Retinal pigment epithelial cell (primary cell): ENCODE results near the gene KLF11.

Source experiments
- DNase-seq: peaks from one replicate; pipeline ENCODE4 v3.0.0-alpha.2; 2010; ENCODE audit warnings: low read depth
- H3K4me3 ChIP-seq: 2 replicates; pipeline ENCODE4 v1.5.1; 2011; ENCODE audit warnings: mild to moderate bottlenecking, low read length, control low read depth, moderate library complexity
- TF ChIP-seq, protein P1 (sequence below): conservative IDR thresholded peaks from 2 replicates; pipeline ENCODE4 v1.5.1; 2011; ENCODE audit warnings: low read depth, low read length, control low read depth, inconsistent platforms

The KLF11 gene

DNA sequence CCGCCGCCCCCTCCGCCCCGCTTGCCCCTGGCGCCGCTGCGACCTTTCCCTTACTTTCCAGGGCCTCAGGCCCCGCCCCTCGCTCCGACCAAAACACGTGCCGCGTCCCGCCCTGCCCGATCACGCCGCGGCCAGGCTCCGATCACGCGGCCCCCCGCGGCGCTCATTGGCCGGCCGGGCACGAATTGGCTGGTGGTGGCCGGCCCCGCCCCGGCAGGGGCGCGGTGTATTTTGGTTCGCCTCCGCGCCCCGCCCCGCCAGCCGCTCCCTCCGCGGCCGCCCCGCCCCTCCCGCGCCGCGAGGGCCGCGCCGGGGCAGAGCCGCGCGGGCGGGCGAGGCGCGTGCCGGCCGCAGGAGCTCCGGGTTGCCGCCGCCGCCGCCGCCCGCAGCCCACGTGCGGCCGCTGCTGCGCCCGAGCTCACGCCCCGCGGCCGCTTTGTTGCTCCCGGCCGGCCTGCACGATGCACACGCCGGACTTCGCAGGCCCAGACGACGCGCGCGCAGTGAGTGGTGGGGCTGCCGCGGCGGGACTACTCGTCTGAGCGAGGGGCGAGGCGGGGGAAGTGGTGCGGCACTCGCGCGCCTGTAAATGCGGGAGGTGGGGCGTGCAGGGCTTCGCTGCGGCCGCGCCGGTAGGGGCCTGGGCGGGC is at the start of gene KLF11:
Gene KLF11 (plus strand): TSS at position 295 of the 650 bp plus-strand sequence. CDS start 167 bp downstream, at position 462.
- peak; percentile 51 for DNase-seq
- peak within 1 kb of the TSS; percentile 44 for H3K4me3 ChIP-seq
- TF ChIP-seq, protein P1, sequence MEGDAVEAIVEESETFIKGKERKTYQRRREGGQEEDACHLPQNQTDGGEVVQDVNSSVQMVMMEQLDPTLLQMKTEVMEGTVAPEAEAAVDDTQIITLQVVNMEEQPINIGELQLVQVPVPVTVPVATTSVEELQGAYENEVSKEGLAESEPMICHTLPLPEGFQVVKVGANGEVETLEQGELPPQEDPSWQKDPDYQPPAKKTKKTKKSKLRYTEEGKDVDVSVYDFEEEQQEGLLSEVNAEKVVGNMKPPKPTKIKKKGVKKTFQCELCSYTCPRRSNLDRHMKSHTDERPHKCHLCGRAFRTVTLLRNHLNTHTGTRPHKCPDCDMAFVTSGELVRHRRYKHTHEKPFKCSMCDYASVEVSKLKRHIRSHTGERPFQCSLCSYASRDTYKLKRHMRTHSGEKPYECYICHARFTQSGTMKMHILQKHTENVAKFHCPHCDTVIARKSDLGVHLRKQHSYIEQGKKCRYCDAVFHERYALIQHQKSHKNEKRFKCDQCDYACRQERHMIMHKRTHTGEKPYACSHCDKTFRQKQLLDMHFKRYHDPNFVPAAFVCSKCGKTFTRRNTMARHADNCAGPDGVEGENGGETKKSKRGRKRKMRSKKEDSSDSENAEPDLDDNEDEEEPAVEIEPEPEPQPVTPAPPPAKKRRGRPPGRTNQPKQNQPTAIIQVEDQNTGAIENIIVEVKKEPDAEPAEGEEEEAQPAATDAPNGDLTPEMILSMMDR, result no peak

DNA sequence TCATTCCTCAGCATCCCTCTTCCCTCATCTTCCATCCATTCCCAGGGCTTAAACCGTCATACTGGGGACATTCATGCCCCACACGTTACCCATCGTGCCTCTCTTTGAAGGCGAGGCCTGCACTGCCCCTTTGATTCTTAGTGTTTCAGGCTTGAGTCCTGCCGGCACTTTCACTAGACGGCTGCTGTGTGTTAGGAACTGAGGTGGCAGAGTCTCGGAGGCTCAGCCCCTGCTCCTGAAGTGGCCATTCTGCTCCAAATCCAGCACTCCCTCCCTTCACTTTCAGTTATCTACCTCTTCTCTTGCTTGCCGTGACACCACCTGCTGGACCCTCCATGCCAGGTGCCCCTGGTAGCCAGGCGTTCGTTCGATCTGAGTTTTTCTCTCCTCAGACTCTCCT is 48.9 kb upstream of the KLF11 start:
- TF ChIP-seq, protein P1, result no peak
- DNase-seq, result no peak

DNA sequence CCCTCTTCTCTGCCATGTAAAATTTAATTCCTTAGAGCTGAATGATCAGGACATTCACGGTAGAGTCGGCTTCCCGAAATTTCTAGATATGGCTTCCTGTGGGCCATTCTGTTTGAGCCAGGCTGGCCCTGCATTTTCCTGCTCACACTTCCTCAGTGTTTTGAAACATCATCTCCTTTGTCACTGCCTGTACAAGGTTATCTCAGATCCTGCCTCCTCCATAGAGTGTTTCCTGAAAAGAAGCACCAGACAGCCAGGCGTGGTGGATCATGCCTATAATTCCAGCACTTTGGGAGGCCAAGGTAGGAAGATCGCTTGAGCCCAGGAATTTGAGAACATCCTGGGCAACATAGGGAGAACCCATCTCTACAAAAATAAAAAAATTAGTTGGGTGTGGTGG is 48.3 kb upstream of the KLF11 start:
- DNase-seq, result no peak
- TF ChIP-seq, protein P1, result no peak
- H3K4me3 ChIP-seq, result no peak overlapping the region

More for the DNA sequence above, 48.9 kb upstream of the KLF11 start:
- no peak overlapping the region for H3K4me3 ChIP-seq

DNA sequence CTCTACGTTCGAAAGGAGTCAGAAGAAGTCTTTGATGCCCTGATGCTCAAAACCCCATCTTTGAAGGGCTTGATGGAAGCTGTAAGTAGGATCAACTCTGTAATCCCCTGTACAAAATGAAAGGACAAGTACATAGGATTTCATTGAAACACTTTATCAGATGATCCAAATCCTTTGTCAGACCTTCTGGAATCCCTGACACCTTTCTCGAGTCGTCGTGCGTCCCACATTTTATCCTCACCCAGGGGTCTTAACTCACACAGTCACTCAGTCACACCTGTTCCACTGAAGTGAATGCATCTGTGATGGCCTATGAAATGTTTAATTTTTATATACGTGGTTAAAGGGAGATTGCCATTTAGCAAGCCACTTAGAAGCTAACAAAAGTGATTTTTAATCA is 47.0 kb upstream of the KLF11 start:
- TF ChIP-seq, protein P1, result no peak
- DNase-seq, result no peak
- no peak overlapping the region for H3K4me3 ChIP-seq

DNA sequence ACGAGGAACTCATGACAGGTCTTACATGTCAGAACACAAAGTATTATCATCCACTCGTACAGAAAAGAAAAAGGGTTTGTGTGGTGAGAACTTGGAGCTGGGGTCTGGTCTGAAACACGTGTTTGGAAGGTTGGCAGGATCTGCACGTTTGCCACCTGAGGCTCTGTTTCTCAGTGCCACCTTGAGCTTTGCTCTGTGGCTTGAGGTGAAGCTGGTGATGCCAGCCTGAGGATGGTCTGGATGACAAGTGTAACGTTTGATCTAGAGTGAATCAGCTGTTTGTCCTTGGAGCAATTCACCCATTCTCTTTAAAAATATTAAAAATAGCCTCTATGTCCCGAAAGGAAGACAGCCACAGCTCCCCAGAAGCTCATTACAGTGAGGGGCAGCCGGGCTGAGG is 45.4 kb upstream of the KLF11 start:
- no peak for DNase-seq
- TF ChIP-seq, protein P1, result no peak
- no peak overlapping the region for H3K4me3 ChIP-seq

DNA sequence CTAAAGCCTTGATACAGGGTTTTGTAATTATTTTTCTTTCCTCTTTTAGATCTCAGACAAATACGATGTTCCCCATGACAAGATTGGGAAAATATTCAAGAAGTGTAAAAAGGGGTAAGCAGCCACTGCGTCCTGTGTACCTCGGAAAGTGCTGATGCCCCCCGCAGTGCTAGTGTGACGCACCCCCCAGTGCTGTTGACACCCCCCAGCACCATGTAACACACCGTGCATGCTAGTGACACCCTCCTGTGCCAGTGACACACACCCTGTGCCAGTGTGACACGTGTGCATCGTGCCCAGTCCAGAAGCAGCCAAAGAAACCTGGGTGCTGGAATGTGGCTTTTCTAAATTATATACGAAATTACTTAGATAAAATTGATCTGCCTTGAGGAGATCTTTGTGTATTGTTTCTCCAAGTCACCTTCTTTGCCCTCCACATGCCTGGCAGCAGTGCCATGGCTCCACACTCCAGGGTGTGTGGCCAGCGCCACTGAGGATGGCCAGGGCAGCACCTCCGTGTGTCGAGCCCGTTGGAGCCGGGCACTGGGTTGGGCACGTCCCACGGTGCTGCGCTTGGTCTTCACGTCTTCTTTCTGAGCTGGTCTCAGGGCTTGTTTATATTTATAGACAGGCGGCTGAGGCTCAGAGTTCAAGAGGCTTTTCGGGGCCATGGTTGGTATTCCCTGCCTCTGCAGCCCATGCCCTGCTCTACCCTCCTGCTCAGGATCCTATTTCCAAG is 44.3 kb upstream of the KLF11 start:
- no peak overlapping the region for H3K4me3 ChIP-seq
- DNase-seq, result no peak
- TF ChIP-seq, protein P1, result no peak

DNA sequence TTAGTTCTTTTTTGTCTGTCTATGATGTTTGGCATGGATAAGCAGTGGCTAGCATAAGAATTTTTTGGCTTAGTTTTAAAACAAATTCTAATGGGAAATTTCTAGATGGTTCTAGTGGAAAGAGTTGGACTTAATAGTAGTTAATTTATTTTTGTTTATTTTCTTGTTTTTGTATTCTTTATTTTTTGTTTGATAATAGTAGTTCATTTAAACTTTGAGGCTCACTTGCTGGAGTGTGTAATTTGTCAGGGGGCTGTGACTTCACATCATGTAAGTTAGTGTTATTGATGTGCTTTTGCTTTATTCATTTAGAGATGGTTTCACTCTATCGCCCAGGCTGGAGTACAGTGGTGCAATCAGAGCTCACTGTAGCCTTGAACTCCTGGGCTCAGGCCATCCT is 43.7 kb upstream of the KLF11 start:
- H3K4me3 ChIP-seq, result no peak overlapping the region
- no peak for DNase-seq
- TF ChIP-seq, protein P1, result no peak
